Testis (tissue), 2 donors: ENCODE measurements around the gene ARHGAP26.

ENCODE experiments used
- POLR2A ChIP-seq: fragments of 450-650 bp; IDR thresholded peaks from one replicate; pipeline ENCODE4 v1.6.1; 2017; ENCODE audit warnings: antibody characterized with exemption, mild to moderate bottlenecking, moderate library complexity
- TF ChIP-seq, protein P1 (sequence below), 3 experiments: fragments of 450-650 bp in 2 of 3; fragments of 200-600 bp in 1 of 3; sonication (generic) in 1 of 3; IDR thresholded peaks; one replicate each; pipeline ENCODE4 v1.5.1; 2016 to 2019; ENCODE audit warnings: antibody characterized with exemption in 3 of 3, mild to moderate bottlenecking in 2 of 3, moderate library complexity in 1 of 3

DNA sequence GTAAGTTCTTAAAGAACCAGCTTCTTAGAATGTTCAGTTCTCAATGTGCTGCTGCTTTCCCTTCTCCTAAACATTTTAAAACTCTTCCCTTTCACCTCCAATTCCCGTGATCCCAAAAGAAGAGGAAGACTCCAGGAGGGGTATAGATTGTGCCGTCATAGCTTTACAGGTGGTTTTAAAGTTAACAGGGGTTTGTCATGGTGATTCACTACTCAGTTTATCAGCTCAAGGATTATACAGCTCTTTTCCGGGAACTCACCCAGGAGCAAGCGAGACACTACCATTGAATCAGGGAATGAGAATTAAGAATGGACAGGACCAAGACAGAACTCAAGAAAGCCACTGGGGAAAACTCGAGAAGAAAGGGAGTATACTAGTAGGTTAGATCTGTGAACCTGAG is 454.5 kb downstream of the ARHGAP26 start:
- TF ChIP-seq, protein P1, sequence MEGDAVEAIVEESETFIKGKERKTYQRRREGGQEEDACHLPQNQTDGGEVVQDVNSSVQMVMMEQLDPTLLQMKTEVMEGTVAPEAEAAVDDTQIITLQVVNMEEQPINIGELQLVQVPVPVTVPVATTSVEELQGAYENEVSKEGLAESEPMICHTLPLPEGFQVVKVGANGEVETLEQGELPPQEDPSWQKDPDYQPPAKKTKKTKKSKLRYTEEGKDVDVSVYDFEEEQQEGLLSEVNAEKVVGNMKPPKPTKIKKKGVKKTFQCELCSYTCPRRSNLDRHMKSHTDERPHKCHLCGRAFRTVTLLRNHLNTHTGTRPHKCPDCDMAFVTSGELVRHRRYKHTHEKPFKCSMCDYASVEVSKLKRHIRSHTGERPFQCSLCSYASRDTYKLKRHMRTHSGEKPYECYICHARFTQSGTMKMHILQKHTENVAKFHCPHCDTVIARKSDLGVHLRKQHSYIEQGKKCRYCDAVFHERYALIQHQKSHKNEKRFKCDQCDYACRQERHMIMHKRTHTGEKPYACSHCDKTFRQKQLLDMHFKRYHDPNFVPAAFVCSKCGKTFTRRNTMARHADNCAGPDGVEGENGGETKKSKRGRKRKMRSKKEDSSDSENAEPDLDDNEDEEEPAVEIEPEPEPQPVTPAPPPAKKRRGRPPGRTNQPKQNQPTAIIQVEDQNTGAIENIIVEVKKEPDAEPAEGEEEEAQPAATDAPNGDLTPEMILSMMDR (IDR thresholded peaks at IDR 0.05): no peak
- no peak for TF ChIP-seq POLR2A
